Left ventricle myocardium inferior (tissue), 1 donor: ENCODE measurements around the gene AK9. TPM values are rescaled to one million over a fixed set of nuclear protein-coding genes. Genes with fewer than 3 reads are reported as not detected.

ENCODE experiments used
- DNase-seq: peaks from one replicate; pipeline ENCODE4 v3.0.0-alpha.2; 2020
- H3K27ac ChIP-seq: fragments of 200-600 bp; replicated peaks from 2 replicates; pipeline ENCODE4 v1.8.0; 2021
- H3K27me3 ChIP-seq: fragments of 200-600 bp; 2 replicates; pipeline ENCODE4 v1.8.0; 2021; ENCODE audit warnings: low read depth
- H3K36me3 ChIP-seq: fragments of 200-600 bp; 2 replicates; pipeline ENCODE4 v1.8.0; 2021
- H3K4me1 ChIP-seq: fragments of 200-600 bp; 2 replicates; pipeline ENCODE4 v1.8.0; 2021
- H3K4me3 ChIP-seq: fragments of 200-600 bp; 2 replicates; pipeline ENCODE4 v1.8.0; 2021; ENCODE audit warnings: mild to moderate bottlenecking, moderate library complexity
- H3K9me3 ChIP-seq: fragments of 200-600 bp; replicated peaks from 2 replicates; pipeline ENCODE4 v1.8.0; 2021
- intact Hi-C: fragments of 100-400 bp; cut with micrococcal nuclease; formaldehyde crosslinking; loops from one replicate; pipeline ENCODE4 v1.11.0; 2022
- total RNA-seq: library from RNA; stranded (reverse); fragmentation: NEBNext Ultra II Directional; extraction: Animal tissue kit (Norgen Biotek cat#: 25700); gene quantifications from one replicate; pipeline ENCODE4 v1.2.1, GENCODE V29; 2021
- TF ChIP-seq, protein P1 (sequence below): fragments of 200-600 bp; IDR thresholded peaks from 2 replicates; pipeline ENCODE4 v1.8.0; 2021; ENCODE audit warnings: antibody characterized with exemption, mild to moderate bottlenecking, borderline replicate concordance
- donor health status: DM: no; HTN: yes; CAD: no; lungs with severe emphysema.

The AK9 gene
- total RNA-seq, 1 donor from 2014 or later: 12.6 TPM

DNA sequence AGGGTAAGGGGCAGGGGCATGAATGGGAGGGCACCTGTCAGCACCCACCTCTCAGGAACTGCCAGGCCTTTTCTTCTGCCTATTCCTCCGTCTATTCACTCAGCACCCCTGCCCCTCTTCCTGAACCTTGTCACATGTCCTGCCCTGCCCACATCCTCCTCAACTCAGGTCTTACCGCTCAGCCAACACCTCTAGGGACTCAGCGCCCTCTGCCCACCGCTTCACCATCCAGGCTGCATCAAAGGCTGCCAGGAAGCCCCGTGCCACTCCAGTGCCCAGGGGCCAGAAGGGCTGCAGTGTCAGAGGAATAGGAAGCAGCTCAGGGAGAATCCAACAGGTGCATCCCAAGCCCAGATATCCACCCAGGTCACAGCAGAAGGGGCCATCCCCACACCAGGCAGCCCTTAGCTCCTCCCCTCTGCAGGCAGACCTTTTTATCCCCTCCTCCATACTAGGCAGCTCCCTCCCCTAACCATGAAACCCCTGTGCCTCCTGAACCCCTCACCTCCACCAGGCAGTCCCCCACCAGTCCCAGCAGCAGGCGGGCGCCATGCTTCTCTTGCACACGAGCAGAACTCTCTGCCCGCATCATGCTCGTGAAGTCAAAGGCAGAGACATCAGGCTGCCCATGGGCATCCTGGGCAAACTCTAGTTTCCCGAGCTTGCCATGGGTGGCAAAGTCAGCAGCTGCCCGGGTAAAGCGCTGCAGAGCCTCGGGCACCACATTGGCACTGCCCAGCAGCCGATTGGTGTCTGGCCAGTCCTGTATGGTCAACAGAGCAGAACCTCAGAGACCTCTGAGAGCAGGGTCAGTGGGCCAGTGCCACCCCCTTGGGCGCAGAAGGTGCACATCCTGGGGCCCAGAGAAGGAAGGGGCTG lies 241.0 kb downstream of the AK9 start:
- Histone ChIP-seq H3K36me3 (peaks cover 14% of the 10 kb centered on the region), H3K9me3 (no peaks in the 10 kb centered on the region), H3K27me3 (no peaks in the 10 kb centered on the region), H3K27ac (no peak overlapping the region), H3K4me1 (peaks cover 16% of the 10 kb centered on the region), H3K4me3 (no peak overlapping the region)
- intact Hi-C loops: no loop called here
- DNase-seq: no peak
- TF ChIP-seq, protein P1, sequence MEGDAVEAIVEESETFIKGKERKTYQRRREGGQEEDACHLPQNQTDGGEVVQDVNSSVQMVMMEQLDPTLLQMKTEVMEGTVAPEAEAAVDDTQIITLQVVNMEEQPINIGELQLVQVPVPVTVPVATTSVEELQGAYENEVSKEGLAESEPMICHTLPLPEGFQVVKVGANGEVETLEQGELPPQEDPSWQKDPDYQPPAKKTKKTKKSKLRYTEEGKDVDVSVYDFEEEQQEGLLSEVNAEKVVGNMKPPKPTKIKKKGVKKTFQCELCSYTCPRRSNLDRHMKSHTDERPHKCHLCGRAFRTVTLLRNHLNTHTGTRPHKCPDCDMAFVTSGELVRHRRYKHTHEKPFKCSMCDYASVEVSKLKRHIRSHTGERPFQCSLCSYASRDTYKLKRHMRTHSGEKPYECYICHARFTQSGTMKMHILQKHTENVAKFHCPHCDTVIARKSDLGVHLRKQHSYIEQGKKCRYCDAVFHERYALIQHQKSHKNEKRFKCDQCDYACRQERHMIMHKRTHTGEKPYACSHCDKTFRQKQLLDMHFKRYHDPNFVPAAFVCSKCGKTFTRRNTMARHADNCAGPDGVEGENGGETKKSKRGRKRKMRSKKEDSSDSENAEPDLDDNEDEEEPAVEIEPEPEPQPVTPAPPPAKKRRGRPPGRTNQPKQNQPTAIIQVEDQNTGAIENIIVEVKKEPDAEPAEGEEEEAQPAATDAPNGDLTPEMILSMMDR: no peak

GRCh38 chr6:109449064-109449794 lies 241.8 kb downstream of the AK9 start:
- TF ChIP-seq, protein P1: no peak
- Histone ChIP-seq H3K36me3 (peaks cover 21% of the 10 kb centered on the region), H3K9me3 (no peaks in the 10 kb centered on the region), H3K4me3 (no peak overlapping the region), H3K27me3 (no peaks in the 10 kb centered on the region), H3K4me1 (peaks cover 8% of the 10 kb centered on the region), H3K27ac (no peak overlapping the region)
- intact Hi-C loops: no loop called here
- no peak for DNase-seq

DNA sequence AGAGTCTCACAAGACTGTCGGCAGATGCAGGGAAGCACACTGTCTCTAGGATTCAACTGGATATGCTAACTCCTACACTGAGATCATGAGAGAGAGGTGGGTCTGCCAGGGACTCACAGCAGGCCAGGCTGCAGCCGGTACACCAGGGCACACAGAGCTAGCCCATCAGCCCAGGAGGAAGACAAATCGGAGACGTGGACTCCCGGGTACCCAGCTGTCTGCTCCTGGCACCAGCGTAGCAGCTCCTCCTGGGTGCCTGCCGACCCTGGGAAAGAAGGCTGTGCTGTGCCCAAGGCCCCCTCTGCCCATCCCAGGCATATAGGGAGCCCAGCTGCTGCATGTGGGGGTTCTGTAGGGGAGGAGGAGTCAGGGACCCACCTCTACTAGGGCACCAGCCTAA lies 242.4 kb downstream of the AK9 start:
- Histone ChIP-seq H3K4me3 (no peak overlapping the region), H3K27me3 (no peaks in the 10 kb centered on the region), H3K27ac (no peak overlapping the region), H3K9me3 (no peaks in the 10 kb centered on the region), H3K4me1 (peaks cover 2% of the 10 kb centered on the region), H3K36me3 (peaks cover 27% of the 10 kb centered on the region)
- no peak for DNase-seq
- TF ChIP-seq, protein P1: no peak
- intact Hi-C loops: no loop called here

DNA sequence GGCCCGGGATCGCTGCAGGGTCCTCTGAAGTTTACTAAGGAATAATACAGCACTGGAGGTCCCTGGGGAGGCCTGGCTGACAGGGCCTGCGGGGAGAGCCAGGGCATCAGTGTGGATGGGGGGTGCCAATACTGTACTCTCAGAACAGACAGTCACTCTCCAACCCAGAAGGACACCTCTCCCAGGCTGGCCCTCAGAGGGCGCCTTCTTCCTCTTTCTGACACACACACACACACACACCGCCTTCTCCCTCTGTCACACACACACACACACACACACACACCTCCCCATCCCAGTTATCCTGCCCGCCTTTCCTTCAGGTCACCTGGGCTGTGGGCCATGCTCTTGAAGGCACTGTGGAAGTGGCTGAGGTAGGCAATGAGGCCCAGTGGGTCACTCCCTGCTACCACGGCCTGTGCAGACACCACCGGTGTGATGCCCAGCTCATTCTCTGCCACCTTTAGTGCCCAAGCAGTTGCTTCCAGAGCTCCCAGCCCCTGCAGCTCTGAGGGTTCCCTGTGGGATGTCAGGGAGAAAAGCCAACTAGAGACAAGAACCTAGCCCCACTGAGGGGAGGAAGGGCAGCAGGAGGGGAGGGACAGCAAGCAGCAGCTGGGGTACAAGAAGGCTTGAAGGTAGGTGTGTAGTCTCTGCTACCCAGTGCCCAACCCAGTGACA lies 243.0 kb downstream of the AK9 start:
- Histone ChIP-seq H3K4me1 (no peaks in the 10 kb centered on the region), H3K27me3 (no peaks in the 10 kb centered on the region), H3K27ac (no peak overlapping the region), H3K4me3 (no peak overlapping the region), H3K9me3 (no peaks in the 10 kb centered on the region), H3K36me3 (peaks cover 30% of the 10 kb centered on the region)
- DNase-seq: no peak
- intact Hi-C loops: no loop called here
- TF ChIP-seq, protein P1: no peak

DNA sequence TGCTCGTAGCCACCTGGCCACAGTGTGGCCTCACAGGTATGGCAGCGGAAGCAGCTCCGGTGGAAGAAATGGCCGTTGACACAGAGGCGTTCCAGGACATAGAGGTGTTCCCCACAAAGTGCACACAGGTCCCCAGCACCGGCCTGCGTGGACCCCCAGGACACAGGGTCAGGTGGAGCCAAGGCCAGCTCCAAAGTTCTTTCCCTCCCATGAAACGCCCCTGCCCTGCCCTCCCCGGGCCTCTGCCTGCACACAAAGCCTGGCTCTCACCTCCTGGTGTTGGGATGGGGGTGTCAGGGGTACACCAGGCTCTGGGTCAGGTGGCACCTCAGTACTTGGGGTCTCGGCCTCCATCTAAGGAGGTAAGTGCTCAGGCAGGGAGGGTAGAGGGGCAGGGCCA lies 243.9 kb downstream of the AK9 start:
- intact Hi-C loops: no loop called here
- Histone ChIP-seq H3K36me3 (peaks cover 30% of the 10 kb centered on the region), H3K9me3 (no peaks in the 10 kb centered on the region), H3K4me3 (no peak overlapping the region), H3K4me1 (peaks cover 2% of the 10 kb centered on the region), H3K27ac (no peak overlapping the region), H3K27me3 (no peaks in the 10 kb centered on the region)
- no peak for DNase-seq
- TF ChIP-seq, protein P1: no peak
